ENCODE measurements around the gene GLI3.

DNA sequence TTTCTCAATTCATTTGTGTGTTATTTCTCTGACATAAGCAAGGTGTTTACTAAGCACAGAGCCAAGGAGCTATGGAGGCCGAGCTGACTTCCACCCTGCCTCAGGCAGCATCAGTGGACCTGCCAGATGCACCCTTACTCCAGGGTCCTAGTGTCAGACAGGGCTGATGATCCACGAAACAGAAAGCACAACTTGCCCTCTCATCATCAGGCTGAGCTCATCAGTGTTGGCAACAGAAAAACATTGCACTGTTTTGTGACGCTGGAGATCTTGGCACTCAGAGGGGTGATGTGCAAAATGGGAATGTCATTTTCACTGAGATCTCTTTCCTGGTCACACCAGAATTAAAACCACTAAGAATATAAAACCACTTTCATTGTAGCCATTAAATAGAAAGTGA lies 201.8 kb downstream of the GLI3 start:
- TF ChIP-seq, protein P1, sequence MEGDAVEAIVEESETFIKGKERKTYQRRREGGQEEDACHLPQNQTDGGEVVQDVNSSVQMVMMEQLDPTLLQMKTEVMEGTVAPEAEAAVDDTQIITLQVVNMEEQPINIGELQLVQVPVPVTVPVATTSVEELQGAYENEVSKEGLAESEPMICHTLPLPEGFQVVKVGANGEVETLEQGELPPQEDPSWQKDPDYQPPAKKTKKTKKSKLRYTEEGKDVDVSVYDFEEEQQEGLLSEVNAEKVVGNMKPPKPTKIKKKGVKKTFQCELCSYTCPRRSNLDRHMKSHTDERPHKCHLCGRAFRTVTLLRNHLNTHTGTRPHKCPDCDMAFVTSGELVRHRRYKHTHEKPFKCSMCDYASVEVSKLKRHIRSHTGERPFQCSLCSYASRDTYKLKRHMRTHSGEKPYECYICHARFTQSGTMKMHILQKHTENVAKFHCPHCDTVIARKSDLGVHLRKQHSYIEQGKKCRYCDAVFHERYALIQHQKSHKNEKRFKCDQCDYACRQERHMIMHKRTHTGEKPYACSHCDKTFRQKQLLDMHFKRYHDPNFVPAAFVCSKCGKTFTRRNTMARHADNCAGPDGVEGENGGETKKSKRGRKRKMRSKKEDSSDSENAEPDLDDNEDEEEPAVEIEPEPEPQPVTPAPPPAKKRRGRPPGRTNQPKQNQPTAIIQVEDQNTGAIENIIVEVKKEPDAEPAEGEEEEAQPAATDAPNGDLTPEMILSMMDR (IDR thresholded peaks at IDR 0.05) = no peak
- TF ChIP-seq POLR2A (IDR thresholded peaks at IDR 0.05) = no peak

Data from tibial nerve (tissue), 3 donors.